ENCODE data around the gene CDC37L1.

Gene CDC37L1

DNA sequence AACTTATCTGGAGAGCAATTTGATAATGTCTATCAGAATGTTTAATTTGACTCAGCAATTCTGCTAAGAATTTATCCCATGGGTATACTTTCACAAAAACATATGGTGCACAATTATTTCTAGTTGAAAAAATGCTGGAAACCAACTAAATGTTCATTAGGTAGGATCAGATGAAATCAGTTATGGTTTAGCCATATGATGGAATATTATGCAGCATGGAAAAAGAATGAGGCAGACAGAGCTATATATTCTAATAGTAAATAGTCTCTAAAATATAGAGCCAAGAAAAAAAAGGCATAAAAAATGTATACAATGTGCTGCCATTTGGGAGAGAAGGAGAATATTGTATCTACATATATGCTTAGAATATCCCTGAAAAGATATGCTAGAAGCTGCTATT lies 9.5 kb upstream of the CDC37L1 start:
- Histone ChIP-seq H3K9me2 (replicated peaks; ENCODE audit: insufficient read depth, low read length) (no peaks in the 10 kb centered on the region), H3F3A (ENCODE audit: insufficient read depth) (peaks cover under 1% of the 10 kb centered on the region; the same call in 1 of the 2 replicates), H3K9ac (ENCODE audit: low read length) (no peak overlapping the region), H3K4me3 (ENCODE audit: insufficient read depth, low read length, poor library complexity, severe bottlenecking) (no peak overlapping the region), H3K79me2 (ENCODE audit: insufficient read depth, low read length) (no peaks in the 10 kb centered on the region), H3K36me3 (ENCODE audit: low read length) (no peaks in the 10 kb centered on the region), H3K4me2 (ENCODE audit: low read depth, low read length, poor library complexity, severe bottlenecking) (no peak overlapping the region), H4K20me1 (ENCODE audit: low read depth, low read length) (no peaks in the 10 kb centered on the region), H3K27ac (ENCODE audit: low read depth, low read length) (no peak overlapping the region), H3K9me3 (ENCODE audit: insufficient read depth, low read length) (no peaks in the 10 kb centered on the region), H3K27me3 (ENCODE audit: low read length) (no peaks in the 10 kb centered on the region), H2AFZ (ENCODE audit: low read depth, low read length, severe bottlenecking) (no peak overlapping the region)
- TF ChIP-seq CTCF (IDR thresholded peaks at IDR 0.05; ENCODE audit: insufficient read depth, low read length, poor library complexity, severe bottlenecking) (no peak), EZH2phosphoT487 (conservative IDR thresholded peaks at IDR 0.05; ENCODE audit: low read length) (no peak)

DNA sequence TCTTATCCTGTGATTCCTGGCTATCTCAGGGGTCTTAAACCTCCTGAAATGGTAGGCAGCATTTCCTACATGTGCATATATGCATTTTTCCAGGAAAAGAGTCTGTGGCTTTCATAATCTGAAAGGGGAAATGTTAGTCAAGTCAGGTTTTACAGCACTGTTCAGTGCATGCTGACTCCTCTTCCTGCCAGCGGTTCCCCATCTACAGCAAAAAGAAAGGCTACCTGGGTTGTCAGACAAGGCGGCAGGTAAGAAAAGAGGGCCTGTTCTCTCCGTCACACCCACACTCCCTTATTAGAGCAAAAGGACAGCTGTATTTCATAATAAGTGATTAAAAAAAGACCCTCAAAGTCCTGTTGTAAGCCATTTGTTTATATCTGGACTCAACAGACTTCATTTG lies 8.8 kb upstream of the CDC37L1 start:
- Histone ChIP-seq H3K4me3 (ENCODE audit: insufficient read depth, low read length, poor library complexity, severe bottlenecking) (no peak overlapping the region), H3K4me2 (ENCODE audit: low read depth, low read length, poor library complexity, severe bottlenecking) (no peak overlapping the region), H3K9ac (ENCODE audit: low read length) (no peak overlapping the region), H3K9me3 (ENCODE audit: insufficient read depth, low read length) (no peaks in the 10 kb centered on the region), H3K27me3 (ENCODE audit: low read length) (no peaks in the 10 kb centered on the region), H3K27ac (ENCODE audit: low read depth, low read length) (no peak overlapping the region), H3K36me3 (ENCODE audit: low read length) (no peaks in the 10 kb centered on the region), H4K20me1 (ENCODE audit: low read depth, low read length) (no peaks in the 10 kb centered on the region), H3K9me2 (replicated peaks; ENCODE audit: insufficient read depth, low read length) (no peaks in the 10 kb centered on the region), H3K79me2 (ENCODE audit: insufficient read depth, low read length) (no peaks in the 10 kb centered on the region), H3F3A (ENCODE audit: insufficient read depth) (no peaks in the 10 kb centered on the region; the same call in 1 of the 2 replicates), H2AFZ (ENCODE audit: low read depth, low read length, severe bottlenecking) (no peak overlapping the region)
- TF ChIP-seq CTCF (IDR thresholded peaks at IDR 0.05; ENCODE audit: insufficient read depth, low read length, poor library complexity, severe bottlenecking): no peak
- TF ChIP-seq EZH2phosphoT487 (conservative IDR thresholded peaks at IDR 0.05; ENCODE audit: low read length): no peak

DNA sequence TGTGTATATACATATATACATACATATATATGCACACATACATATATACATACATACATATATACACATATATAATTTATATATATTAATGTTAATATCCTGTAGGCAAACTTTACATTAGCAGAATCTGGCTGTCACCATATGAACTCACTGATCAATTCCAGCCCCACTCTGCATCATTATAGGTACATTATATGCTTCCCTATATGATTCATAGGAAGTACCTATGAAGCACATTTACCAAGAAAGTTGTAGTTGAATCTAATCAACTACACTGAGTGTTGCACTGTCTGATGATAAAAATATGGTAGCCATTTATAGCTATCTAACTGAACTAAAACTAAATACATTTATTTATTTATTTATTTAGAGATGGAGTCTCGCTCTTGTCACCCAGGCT lies 7.6 kb upstream of the CDC37L1 start:
- Histone ChIP-seq H3K27ac (ENCODE audit: low read depth, low read length) (no peak overlapping the region), H4K20me1 (ENCODE audit: low read depth, low read length) (no peaks in the 10 kb centered on the region), H3K36me3 (ENCODE audit: low read length) (no peaks in the 10 kb centered on the region), H3K79me2 (ENCODE audit: insufficient read depth, low read length) (no peaks in the 10 kb centered on the region), H2AFZ (ENCODE audit: low read depth, low read length, severe bottlenecking) (no peak overlapping the region), H3K9me3 (ENCODE audit: insufficient read depth, low read length) (no peaks in the 10 kb centered on the region), H3K4me2 (ENCODE audit: low read depth, low read length, poor library complexity, severe bottlenecking) (no peak overlapping the region), H3K4me3 (ENCODE audit: insufficient read depth, low read length, poor library complexity, severe bottlenecking) (no peak overlapping the region), H3K27me3 (ENCODE audit: low read length) (no peaks in the 10 kb centered on the region), H3K9ac (ENCODE audit: low read length) (no peak overlapping the region), H3K9me2 (replicated peaks; ENCODE audit: insufficient read depth, low read length) (no peaks in the 10 kb centered on the region), H3F3A (ENCODE audit: insufficient read depth) (no peaks in the 10 kb centered on the region; the same call in 1 of the 2 replicates)
- TF ChIP-seq CTCF (IDR thresholded peaks at IDR 0.05; ENCODE audit: insufficient read depth, low read length, poor library complexity, severe bottlenecking): no peak
- TF ChIP-seq EZH2phosphoT487 (conservative IDR thresholded peaks at IDR 0.05; ENCODE audit: low read length): no peak
